SU-DHL-6 (cell line): ENCODE measurements around the gene CEP78.

Source experiments
- H2AFZ ChIP-seq: fragments of 200-600 bp; sonication (generic); 2 replicates; pipeline ENCODE4 v1.6.1; 2014; ENCODE audit warnings: low read depth, mild to moderate bottlenecking, moderate library complexity, mixed read lengths, antibody characterized with exemption, low read length; ENCODE audit not compliant: severe bottlenecking
- H3F3A ChIP-seq: fragments of 200-600 bp; shearing (Covaris generic); 2 replicates; pipeline ENCODE4 v1.6.0; 2016; ENCODE audit warnings: antibody characterized with exemption, mild to moderate bottlenecking; ENCODE audit not compliant: insufficient read depth
- H3K27ac ChIP-seq: fragments of 200-600 bp; sonication (generic); 2 replicates; pipeline ENCODE4 v1.5.1; 2016; ENCODE audit warnings: low read depth, mild to moderate bottlenecking, low read length, moderate library complexity, mixed read lengths
- H3K27me3 ChIP-seq: fragments of 200-600 bp; sonication (generic), shearing (Covaris generic); 2 replicates; pipeline ENCODE4 v1.6.0; 2014; ENCODE audit warnings: mild to moderate bottlenecking, low read length
- H3K36me3 ChIP-seq: fragments of 200-600 bp; sonication (generic); 2 replicates; pipeline ENCODE4 v1.6.1; 2014; ENCODE audit warnings: mild to moderate bottlenecking, low read length, mixed read lengths
- H3K4me2 ChIP-seq: fragments of 300-600, 200-600 bp; shearing (Covaris generic), sonication (generic); 2 replicates; pipeline ENCODE4 v1.6.0; 2014; ENCODE audit warnings: low read length, low read depth, mild to moderate bottlenecking; ENCODE audit not compliant: poor library complexity, severe bottlenecking
- H3K4me3 ChIP-seq: fragments of 200-600 bp; sonication (generic); 2 replicates; pipeline ENCODE4 v1.5.1; 2014; ENCODE audit warnings: antibody characterized with exemption, low read length, mild to moderate bottlenecking, mixed read lengths; ENCODE audit not compliant: insufficient read depth, poor library complexity, severe bottlenecking
- H3K79me2 ChIP-seq: fragments of 200-600 bp; sonication (generic); 2 replicates; pipeline ENCODE4 v1.6.1; 2014; ENCODE audit warnings: mild to moderate bottlenecking, low read length, moderate library complexity; ENCODE audit not compliant: insufficient read depth
- H3K9ac ChIP-seq: fragments of 200-600 bp; sonication (generic); 2 replicates; pipeline ENCODE4 v1.7.0; 2014; ENCODE audit warnings: mild to moderate bottlenecking, low read length
- H3K9me2 ChIP-seq: fragments of 200-600 bp; sonication (generic); replicated peaks from 2 replicates; pipeline ENCODE4 v1.6.1; 2014; ENCODE audit warnings: low read length; ENCODE audit not compliant: insufficient read depth
- H3K9me3 ChIP-seq: fragments of 200-600 bp; sonication (generic); 2 replicates; pipeline ENCODE4 v1.6.1; 2014; ENCODE audit warnings: low read length, mixed read lengths; ENCODE audit not compliant: insufficient read depth
- H4K20me1 ChIP-seq: fragments of 200-600 bp; sonication (generic); 2 replicates; pipeline ENCODE4 v1.6.1; 2014; ENCODE audit warnings: low read depth, mild to moderate bottlenecking, antibody characterized with exemption, low read length, moderate library complexity, mixed read lengths
- EZH2phosphoT487 ChIP-seq: fragments of 200-600 bp; sonication (generic), shearing (Covaris generic); conservative IDR thresholded peaks from 2 replicates; pipeline ENCODE4 v1.6.1; 2018; ENCODE audit warnings: mild to moderate bottlenecking, antibody characterized with exemption, low read length, moderate library complexity, mixed read lengths
- TF ChIP-seq, protein P1 (sequence below): fragments of 200-600 bp; sonication (generic); IDR thresholded peaks from one replicate; pipeline ENCODE4 v1.5.1; 2017; ENCODE audit warnings: antibody characterized with exemption, mild to moderate bottlenecking, low read length, moderate library complexity; ENCODE audit not compliant: insufficient read depth, poor library complexity, severe bottlenecking

CEP78 gene

DNA sequence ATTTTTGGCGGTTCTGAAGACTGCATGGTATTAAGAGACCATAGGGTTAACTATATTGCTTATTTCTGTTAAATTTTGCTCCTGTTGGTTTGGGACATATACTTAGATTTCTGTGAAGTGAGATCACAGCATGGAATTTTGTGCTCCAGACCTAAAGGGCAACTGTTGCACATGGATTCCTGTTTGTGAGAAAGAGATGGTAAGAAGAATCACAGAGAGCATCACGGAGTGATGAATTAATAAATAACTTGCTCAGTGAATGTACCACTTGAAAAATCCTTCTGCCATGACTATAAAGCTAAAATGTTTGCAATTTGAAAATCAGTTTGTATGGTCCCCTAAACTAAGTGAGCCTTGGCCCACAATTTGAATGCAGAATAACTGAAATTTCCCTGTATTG, 65.6 kb downstream of the CEP78 start:
- Histone ChIP-seq H3K79me2 (peaks cover 30% of the 10 kb centered on the region), H3K4me3 (no peak overlapping the region), H2AFZ (no peak overlapping the region), H3K4me2 (no peak overlapping the region), H4K20me1 (no peaks in the 10 kb centered on the region; the same call in 1 of the 2 replicates), H3K27ac (no peak overlapping the region), H3K9ac (no peak overlapping the region), H3F3A (peaks cover 9% of the 10 kb centered on the region; the same call in 1 of the 2 replicates), H3K36me3 (peaks cover 26% of the 10 kb centered on the region; the same call in 1 of the 2 replicates), H3K9me3 (no peaks in the 10 kb centered on the region), H3K27me3 (no peaks in the 10 kb centered on the region), H3K9me2 (no peaks in the 10 kb centered on the region)
- TF ChIP-seq, protein P1, sequence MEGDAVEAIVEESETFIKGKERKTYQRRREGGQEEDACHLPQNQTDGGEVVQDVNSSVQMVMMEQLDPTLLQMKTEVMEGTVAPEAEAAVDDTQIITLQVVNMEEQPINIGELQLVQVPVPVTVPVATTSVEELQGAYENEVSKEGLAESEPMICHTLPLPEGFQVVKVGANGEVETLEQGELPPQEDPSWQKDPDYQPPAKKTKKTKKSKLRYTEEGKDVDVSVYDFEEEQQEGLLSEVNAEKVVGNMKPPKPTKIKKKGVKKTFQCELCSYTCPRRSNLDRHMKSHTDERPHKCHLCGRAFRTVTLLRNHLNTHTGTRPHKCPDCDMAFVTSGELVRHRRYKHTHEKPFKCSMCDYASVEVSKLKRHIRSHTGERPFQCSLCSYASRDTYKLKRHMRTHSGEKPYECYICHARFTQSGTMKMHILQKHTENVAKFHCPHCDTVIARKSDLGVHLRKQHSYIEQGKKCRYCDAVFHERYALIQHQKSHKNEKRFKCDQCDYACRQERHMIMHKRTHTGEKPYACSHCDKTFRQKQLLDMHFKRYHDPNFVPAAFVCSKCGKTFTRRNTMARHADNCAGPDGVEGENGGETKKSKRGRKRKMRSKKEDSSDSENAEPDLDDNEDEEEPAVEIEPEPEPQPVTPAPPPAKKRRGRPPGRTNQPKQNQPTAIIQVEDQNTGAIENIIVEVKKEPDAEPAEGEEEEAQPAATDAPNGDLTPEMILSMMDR: no peak
- no peak for TF ChIP-seq EZH2phosphoT487

DNA sequence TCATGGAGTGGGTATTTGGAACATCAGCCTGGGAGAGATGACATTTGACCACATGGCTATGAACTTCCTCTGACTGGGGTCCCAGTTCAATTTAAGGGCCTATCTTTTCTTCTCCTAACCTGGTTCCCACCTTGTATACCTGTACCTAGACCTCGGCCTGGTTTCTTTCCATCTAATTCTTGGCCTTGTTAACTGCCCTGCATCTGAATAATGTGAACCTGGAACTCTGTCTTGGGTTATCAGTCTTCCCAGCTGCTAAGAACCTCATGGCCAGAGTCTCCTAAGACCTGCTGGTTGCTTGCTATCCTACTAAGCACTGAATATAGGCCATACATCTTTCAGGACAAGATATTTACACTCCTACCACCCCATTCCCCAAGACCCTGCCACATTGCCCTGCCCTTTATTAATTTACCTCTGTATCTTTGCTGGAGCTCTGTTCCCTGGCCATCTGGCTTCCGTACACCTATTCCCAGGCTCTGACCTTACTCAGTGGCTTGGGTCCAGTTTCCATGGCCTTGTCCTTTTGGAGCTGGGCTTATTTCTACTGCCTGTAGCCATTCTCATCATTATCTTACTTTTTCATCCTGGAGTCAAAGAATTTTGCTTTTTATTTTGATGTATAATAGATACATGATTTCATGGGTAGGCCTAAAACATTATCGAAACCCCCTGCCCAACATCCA, 67.6 kb downstream of the CEP78 start:
- Histone ChIP-seq H3K27ac (no peak overlapping the region), H3K4me2 (no peak overlapping the region), H4K20me1 (no peaks in the 10 kb centered on the region; the same call in 1 of the 2 replicates), H3K9ac (no peak overlapping the region), H3F3A (peaks cover 8% of the 10 kb centered on the region; the same call in 1 of the 2 replicates), H2AFZ (no peak overlapping the region), H3K36me3 (peaks cover 26% of the 10 kb centered on the region; the same call in 1 of the 2 replicates), H3K9me3 (no peaks in the 10 kb centered on the region), H3K9me2 (no peaks in the 10 kb centered on the region), H3K4me3 (no peak overlapping the region), H3K79me2 (peaks cover 18% of the 10 kb centered on the region), H3K27me3 (no peaks in the 10 kb centered on the region)
- TF ChIP-seq EZH2phosphoT487: no peak
- TF ChIP-seq, protein P1: no peak

DNA sequence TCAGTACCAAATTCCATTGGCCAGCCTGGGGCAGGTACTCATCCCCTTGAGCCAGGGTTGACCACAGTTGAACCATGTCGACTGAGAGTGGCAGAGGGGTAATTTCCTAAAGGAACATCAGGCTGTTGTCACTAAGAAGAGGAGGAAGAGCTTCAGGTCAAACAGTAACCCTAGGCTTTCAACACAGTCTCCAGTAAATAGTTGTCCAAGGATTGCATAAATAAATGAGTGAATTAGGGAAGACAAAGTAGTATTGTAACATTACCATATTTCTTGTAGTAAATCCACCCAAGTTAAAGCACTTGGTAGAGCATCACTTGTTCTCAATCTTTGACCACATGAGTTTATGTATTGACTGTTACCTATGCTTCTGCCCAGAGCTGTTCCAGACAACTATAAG, 68.5 kb downstream of the CEP78 start:
- H3K27ac ChIP-seq: no peak overlapping the region
- H3K79me2 ChIP-seq: peaks cover 10% of the 10 kb centered on the region
- no peaks in the 10 kb centered on the region for H3K9me3 ChIP-seq
- H2AFZ ChIP-seq: no peak overlapping the region
- H3K4me3 ChIP-seq: no peak overlapping the region
- H4K20me1 ChIP-seq: no peaks in the 10 kb centered on the region
- no peak overlapping the region for H3K9ac ChIP-seq
- TF ChIP-seq EZH2phosphoT487: no peak
- TF ChIP-seq, protein P1: no peak
- no peak overlapping the region for H3K4me2 ChIP-seq
- no peaks in the 10 kb centered on the region for H3K9me2 ChIP-seq
- no peaks in the 10 kb centered on the region for H3K27me3 ChIP-seq
- H3K36me3 ChIP-seq: peaks cover 26% of the 10 kb centered on the region; the same call in 1 of the 2 replicates
- H3F3A ChIP-seq: no peaks in the 10 kb centered on the region
